Stimulated activated CD8-positive, alpha-beta memory T cell treated with anti-CD3 and anti-CD28 coated beads, Interleukin-2, amount 100 ng/mL, for 1 hour (primary cell): ENCODE measurements around the gene RASL10B.

Experiments used
- DNase-seq, 2 donors: peaks; one replicate each; pipeline ENCODE4 v3.0.0-alpha.2; 2020; ENCODE audit warnings: low read depth in 2 of 2

Gene RASL10B

DNA sequence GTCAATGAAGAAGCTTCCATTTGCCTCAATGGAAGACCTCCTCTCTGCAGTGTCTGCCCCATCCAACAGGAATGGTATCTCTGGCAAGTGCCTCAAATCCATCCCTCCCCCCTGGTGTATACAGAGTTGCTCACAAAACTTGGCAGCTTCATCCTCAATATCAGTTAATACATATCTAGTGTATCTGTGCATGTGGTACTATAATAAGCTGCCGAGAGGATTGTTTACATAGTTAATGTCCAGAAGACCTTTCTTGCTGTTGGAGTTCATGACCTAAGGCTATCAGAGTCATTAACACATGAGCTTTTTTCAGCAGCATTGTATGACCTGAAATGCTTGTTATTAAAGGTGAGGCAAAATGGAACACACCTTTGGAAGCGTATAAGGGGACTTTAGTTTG lies 14.0 kb upstream of the RASL10B start:
- DNase-seq: no peak

DNA sequence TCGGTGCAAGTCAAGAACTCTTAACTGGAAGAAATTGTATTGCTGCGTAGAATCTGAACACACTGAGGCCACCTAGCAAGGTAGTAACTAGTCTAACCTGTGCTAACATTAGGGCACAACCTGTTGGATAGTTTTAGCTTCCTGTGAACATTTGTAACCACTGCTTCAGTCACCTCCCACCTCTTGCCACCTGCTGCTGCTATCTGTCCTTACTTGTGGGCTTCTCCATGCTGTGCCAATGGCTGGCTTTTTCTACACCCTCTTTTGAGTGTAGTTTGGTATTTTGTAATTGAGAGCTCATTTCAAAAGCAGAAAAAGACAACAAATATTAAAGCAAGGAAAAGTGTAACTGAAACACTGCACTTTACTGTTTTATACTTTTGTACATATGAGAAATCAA lies 7.7 kb upstream of the RASL10B start:
- no peak for DNase-seq

- no peak for DNase-seq
Observed at GRCh38 chr17:35725058-35725457, 6.4 kb upstream of the RASL10B start.

DNA sequence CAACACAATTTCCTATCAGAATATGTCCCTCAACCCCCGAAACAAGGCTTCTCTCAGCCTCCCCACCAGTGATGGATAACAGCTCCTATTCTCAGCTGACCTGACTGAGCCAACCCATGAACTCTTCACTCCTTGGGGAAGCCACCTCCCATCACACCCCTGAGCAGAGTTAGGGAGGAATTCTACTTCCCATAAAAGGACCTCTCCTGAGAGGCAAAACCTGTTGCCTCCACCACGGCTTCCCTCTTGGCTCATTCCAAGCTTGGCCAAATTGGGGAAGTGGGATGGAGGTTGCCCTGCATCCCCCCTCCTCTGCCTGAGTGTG lies 5.7 kb upstream of the RASL10B start:
- DNase-seq: no peak

GRCh38 chr17:35726127-35726952 lies 5.1 kb upstream of the RASL10B start:
- no peak for DNase-seq

- no peak for DNase-seq
Observed at GRCh38 chr17:35726953-35727460, 4.4 kb upstream of the RASL10B start.

GRCh38 chr17:35727635-35728034 lies 3.8 kb upstream of the RASL10B start:
- no peak for DNase-seq

GRCh38 chr17:35728551-35728950 lies 2.9 kb upstream of the RASL10B start:
- no peak for DNase-seq

DNA sequence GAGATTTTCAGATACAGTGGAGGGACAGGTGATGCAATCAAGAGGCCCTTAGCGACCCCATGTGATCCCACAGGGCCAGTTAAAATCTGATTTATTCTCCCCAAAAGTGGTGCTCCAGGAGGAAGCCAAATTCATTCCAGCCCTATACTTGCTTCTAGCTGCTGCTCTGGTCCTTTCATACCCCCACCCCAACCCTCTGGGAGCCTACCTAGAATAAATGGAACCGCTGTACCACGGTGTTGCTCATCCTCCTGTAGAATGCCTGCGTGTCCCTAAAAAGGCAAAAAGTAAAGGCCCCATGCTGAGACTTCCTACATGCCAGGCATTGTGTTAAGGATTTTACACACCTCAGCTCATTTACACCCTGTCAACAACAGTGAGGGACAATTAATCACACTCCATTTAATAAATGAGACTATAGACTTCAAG lies 2.0 kb upstream of the RASL10B start:
- no peak for DNase-seq

GRCh38 chr17:35730400-35731005 lies 936 bp upstream of the RASL10B start:
- no peak for DNase-seq

GRCh38 chr17:35731917-35732805 lies 722 bp downstream of the RASL10B start:
- no peak for DNase-seq

DNA sequence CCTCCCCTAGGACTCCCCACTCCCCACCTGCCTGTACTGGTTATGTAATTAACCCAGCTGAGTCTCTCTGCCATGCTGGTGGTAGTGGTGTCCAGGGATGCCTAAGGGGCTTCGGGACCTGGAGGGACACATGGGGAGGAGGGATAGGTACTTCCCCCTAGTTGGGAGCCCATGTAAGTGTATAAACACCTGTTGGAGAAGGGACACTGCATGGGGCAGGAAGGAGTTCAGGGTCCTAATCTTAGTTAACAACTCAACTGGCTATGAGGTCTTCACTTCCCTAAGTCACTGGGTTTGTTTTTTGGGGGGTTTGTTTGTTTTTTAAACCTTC lies 1.3 kb downstream of the RASL10B start:
- no peak for DNase-seq

GRCh38 chr17:35733366-35733765 lies 1.9 kb downstream of the RASL10B start:
- DNase-seq: no peak

GRCh38 chr17:35734396-35734795 lies 3.0 kb downstream of the RASL10B start:
- no peak for DNase-seq

DNA sequence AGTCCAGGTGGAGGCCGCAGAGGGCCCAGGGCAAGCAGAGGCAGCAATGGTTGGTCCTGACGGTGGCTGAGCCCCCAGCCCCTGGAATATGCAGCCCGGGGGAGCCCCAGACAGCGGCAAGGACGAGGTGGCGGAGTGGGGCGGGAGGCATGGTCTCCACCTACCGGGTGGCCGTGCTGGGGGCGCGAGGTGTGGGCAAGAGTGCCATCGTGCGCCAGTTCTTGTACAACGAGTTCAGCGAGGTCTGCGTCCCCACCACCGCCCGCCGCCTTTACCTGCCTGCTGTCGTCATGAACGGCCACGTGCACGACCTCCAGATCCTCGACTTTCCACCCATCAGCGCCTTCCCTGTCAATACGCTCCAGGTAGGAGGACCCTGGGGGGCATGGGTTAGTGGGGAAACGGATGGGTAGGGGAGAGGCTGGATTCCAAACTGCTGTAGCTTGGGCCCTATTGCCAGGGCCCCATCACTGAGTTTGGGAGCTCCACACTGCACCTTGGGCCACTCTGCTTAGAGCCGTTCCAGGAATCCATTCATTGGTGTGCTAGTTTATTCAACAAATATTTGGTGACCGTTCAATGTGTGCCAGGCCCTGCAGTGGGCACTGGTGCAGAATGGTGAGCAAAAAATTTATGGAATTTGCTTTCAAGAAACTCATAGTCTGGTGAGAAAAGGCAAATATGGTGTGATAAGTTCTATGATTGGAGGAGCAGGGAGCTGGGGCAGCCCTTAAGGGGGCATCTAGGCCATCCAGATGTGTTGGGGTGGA lies 3.8 kb downstream of the RASL10B start:
- DNase-seq: no peak

DNA sequence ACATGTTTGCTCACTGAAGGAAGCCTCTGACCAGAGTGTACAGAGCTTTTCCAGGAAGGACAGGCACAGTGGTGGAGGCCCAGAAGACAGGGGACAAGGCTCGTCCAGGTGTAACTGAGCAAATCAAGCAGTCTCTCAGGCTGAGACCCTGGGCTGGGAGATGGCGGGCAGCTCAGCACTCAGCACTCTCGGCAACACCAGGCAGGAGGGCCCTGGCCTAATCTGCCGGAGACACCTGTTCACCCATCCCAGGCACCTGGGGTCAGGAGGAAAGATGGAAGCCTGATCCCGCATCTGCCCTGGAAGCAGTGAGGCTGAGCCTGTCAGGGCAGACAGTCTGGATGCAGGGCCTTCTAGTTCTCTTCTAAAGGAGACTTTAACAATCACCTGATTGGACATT lies 4.8 kb downstream of the RASL10B start:
- no peak for DNase-seq

- no peak for DNase-seq
Observed at GRCh38 chr17:35738519-35739133, 7.2 kb downstream of the RASL10B start.

DNA sequence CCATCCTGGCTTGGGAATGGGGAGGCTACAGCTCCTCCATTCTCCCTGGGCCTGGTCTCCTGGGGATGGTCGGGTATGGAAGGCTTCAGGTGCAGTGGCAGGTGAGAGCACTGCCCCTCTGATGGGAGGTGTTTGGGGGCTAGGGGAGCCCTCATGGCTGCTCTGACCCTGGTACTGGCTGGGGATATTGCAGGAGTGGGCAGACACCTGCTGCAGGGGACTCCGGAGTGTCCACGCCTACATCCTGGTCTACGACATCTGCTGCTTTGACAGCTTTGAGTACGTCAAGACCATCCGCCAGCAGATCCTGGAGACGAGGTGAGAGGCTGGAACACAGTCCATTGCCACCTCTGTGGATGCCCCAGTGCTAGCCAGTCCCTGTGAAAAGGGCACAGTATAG lies 8.8 kb downstream of the RASL10B start:
- DNase-seq: no peak

- no peak for DNase-seq
Observed at GRCh38 chr17:35740997-35741931, 9.8 kb downstream of the RASL10B start.

- no peak for DNase-seq
Observed at GRCh38 chr17:35742496-35742895, 11.1 kb downstream of the RASL10B start.
